ENCODE results near the gene HHAT. TPM values are rescaled to one million over a fixed set of nuclear protein-coding genes. Genes with fewer than 3 reads are reported as not detected.
A peak's percentile ranks its signal among the peaks of the same experiment; 100 is the strongest.
"Not testable (repeated sequence)": the region's sequence is repeated elsewhere in the genome, so short reads cannot be mapped to it uniquely, and the experiment has no call there.

HHAT gene
- total RNA-seq, 1 donor from 2014 or later = 11.4 TPM

DNA sequence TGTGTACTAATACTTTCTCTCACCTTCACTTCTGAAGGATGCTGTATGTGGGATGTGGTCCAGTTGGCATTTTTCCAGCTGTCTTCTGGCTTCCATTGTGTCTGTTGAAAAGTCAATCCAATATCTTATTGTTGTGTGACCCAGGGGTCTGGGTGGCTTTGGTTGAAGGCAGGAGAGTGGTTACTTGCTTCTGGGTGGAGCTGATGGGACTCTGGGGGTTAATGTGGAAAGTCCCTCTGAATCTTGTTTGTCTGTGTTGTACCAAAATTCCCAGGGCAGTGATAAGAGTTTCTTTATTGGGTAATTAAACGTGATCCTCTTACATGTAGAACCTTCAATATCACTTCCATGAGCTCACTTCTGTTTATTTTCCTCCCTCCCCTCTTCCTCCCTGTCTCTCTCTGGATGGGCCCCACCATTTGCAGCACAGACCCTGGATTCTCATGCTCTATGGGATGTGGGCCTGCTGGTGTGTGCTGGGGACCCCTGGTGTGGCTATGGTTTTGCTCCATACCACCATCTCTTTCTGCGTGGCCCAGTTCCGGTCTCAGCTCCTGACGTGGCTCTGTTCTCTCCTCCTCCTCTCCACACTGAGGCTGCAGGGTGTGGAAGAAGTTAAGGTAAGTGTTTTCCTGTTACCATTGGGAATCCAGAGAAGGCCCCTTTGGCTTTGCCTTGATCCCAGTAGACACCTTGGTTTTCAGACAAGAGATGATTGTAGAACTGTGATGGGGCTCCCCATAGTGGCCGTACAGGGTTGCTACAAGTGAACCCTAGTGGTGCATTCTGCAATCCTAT lies 71.5 kb downstream of the HHAT start:
- Histone ChIP-seq H4K20me1 (ENCODE audit: insufficient read depth, low read length) (no peaks in the 10 kb centered on the region), H3K9ac (ENCODE audit: low read length) (no peak overlapping the region), H3K27me3 (ENCODE audit: insufficient read depth, low read length) (peaks cover 2% of the 10 kb centered on the region), H3K9me3 (ENCODE audit: insufficient read depth, low read depth, low read length) (no peaks in the 10 kb centered on the region), H2AFZ (ENCODE audit: low read depth, low read length) (no peak overlapping the region), H3K4me2 (ENCODE audit: low read length) (no peak overlapping the region), H3K4me3 (ENCODE audit: insufficient read depth, low read depth, low read length) (no peak overlapping the region), H3K79me2 (ENCODE audit: insufficient read depth, low read length) (no peaks in the 10 kb centered on the region), H3K4me1 (ENCODE audit: insufficient read depth, low read length) (peaks cover 5% of the 10 kb centered on the region), H3K27ac (ENCODE audit: low read depth, low read length) (no peak overlapping the region), H3K36me3 (ENCODE audit: insufficient read depth, low read length) (no peaks in the 10 kb centered on the region)
- no peak for TF ChIP-seq EZH2 (IDR thresholded peaks at IDR 0.05; ENCODE audit: insufficient read depth, low read length)
- TF ChIP-seq, protein P1, sequence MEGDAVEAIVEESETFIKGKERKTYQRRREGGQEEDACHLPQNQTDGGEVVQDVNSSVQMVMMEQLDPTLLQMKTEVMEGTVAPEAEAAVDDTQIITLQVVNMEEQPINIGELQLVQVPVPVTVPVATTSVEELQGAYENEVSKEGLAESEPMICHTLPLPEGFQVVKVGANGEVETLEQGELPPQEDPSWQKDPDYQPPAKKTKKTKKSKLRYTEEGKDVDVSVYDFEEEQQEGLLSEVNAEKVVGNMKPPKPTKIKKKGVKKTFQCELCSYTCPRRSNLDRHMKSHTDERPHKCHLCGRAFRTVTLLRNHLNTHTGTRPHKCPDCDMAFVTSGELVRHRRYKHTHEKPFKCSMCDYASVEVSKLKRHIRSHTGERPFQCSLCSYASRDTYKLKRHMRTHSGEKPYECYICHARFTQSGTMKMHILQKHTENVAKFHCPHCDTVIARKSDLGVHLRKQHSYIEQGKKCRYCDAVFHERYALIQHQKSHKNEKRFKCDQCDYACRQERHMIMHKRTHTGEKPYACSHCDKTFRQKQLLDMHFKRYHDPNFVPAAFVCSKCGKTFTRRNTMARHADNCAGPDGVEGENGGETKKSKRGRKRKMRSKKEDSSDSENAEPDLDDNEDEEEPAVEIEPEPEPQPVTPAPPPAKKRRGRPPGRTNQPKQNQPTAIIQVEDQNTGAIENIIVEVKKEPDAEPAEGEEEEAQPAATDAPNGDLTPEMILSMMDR (IDR thresholded peaks at IDR 0.05; ENCODE audit: insufficient read depth, low read depth, low read length) = peak; percentile 97
- Mint-ChIP-seq H3K4me1 (ENCODE audit: low read depth, unreplicated experiment) (peaks cover 29% of the 10 kb centered on the region), H3K9me3 (ENCODE audit: unreplicated experiment) (no peaks in the 10 kb centered on the region), H3K36me3 (ENCODE audit: low read depth, unreplicated experiment) (no peaks in the 10 kb centered on the region), H3K27me3 (ENCODE audit: low read depth, unreplicated experiment) (peaks cover 2% of the 10 kb centered on the region), H3K4me3 (ENCODE audit: unreplicated experiment) (no peak overlapping the region), H3K27ac (ENCODE audit: unreplicated experiment) (no peak overlapping the region)
- peak; percentile 65 for DNase-seq (ENCODE audit: low read depth)
- FAIRE-seq = peak; percentile 79

GRCh38 chr1:210402560-210402959 lies 73.9 kb downstream of the HHAT start:
- Histone ChIP-seq H3K36me3 (ENCODE audit: insufficient read depth, low read length) (no peaks in the 10 kb centered on the region), H3K79me2 (ENCODE audit: insufficient read depth, low read length) (no peaks in the 10 kb centered on the region), H2AFZ (ENCODE audit: low read depth, low read length) (no peak overlapping the region), H3K4me2 (ENCODE audit: low read length) (no peak overlapping the region), H3K27ac (ENCODE audit: low read depth, low read length) (no peak overlapping the region), H3K9me3 (ENCODE audit: insufficient read depth, low read depth, low read length) (no peaks in the 10 kb centered on the region), H3K9ac (ENCODE audit: low read length) (no peak overlapping the region), H4K20me1 (ENCODE audit: insufficient read depth, low read length) (no peaks in the 10 kb centered on the region), H3K4me1 (ENCODE audit: insufficient read depth, low read length) (peaks cover 4% of the 10 kb centered on the region), H3K4me3 (ENCODE audit: insufficient read depth, low read depth, low read length) (no peak overlapping the region), H3K27me3 (ENCODE audit: insufficient read depth, low read length) (no peaks in the 10 kb centered on the region)
- H3K36me3 Mint-ChIP-seq (ENCODE audit: low read depth, unreplicated experiment) = no peaks in the 10 kb centered on the region
- no peak for DNase-seq (ENCODE audit: low read depth)
- no peak overlapping the region for H3K27ac Mint-ChIP-seq (ENCODE audit: unreplicated experiment)
- TF ChIP-seq EZH2 (IDR thresholded peaks at IDR 0.05; ENCODE audit: insufficient read depth, low read length) = no peak
- TF ChIP-seq, protein P1 (IDR thresholded peaks at IDR 0.05; ENCODE audit: insufficient read depth, low read depth, low read length) = no peak
- peaks cover 38% of the 10 kb centered on the region for H3K4me1 Mint-ChIP-seq (ENCODE audit: low read depth, unreplicated experiment)
- H3K4me3 Mint-ChIP-seq (ENCODE audit: unreplicated experiment) = no peak overlapping the region
- no peaks in the 10 kb centered on the region for H3K9me3 Mint-ChIP-seq (ENCODE audit: unreplicated experiment)
- no peak for FAIRE-seq
- H3K27me3 Mint-ChIP-seq (ENCODE audit: low read depth, unreplicated experiment) = peaks cover 2% of the 10 kb centered on the region

DNA sequence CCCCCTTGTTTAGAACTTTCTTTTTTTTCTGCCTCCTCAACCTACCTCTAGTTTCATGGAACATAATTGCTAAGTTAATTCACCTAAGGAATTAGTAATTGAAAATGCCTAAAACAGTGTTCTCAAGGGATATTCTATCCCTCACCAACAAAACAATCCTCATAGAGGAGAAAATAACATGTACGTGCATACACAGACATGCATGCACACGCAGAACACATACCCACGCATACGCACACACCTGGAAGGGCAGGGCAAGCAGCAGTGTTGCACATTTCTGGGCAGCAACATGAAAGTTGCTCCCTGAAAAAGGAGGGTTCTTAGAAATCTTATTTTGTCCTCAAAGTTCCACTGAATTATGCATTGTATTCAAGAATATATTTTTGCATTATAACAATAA lies 76.6 kb downstream of the HHAT start:
- TF ChIP-seq, protein P1 (IDR thresholded peaks at IDR 0.05; ENCODE audit: insufficient read depth, low read depth, low read length) = no peak
- no peak for TF ChIP-seq EZH2 (IDR thresholded peaks at IDR 0.05; ENCODE audit: insufficient read depth, low read length)
- Mint-ChIP-seq H3K9me3 (ENCODE audit: unreplicated experiment) (no peaks in the 10 kb centered on the region), H3K4me1 (ENCODE audit: low read depth, unreplicated experiment) (peaks cover 29% of the 10 kb centered on the region), H3K36me3 (ENCODE audit: low read depth, unreplicated experiment) (no peaks in the 10 kb centered on the region), H3K4me3 (ENCODE audit: unreplicated experiment) (no peak overlapping the region), H3K27ac (ENCODE audit: unreplicated experiment) (no peak overlapping the region), H3K27me3 (ENCODE audit: low read depth, unreplicated experiment) (peaks cover 2% of the 10 kb centered on the region)
- Histone ChIP-seq H3K27ac (ENCODE audit: low read depth, low read length) (no peak overlapping the region), H3K4me3 (ENCODE audit: insufficient read depth, low read depth, low read length) (no peak overlapping the region), H3K79me2 (ENCODE audit: insufficient read depth, low read length) (no peaks in the 10 kb centered on the region), H2AFZ (ENCODE audit: low read depth, low read length) (no peak overlapping the region), H3K27me3 (ENCODE audit: insufficient read depth, low read length) (no peaks in the 10 kb centered on the region), H4K20me1 (ENCODE audit: insufficient read depth, low read length) (no peaks in the 10 kb centered on the region), H3K9me3 (ENCODE audit: insufficient read depth, low read depth, low read length) (no peaks in the 10 kb centered on the region), H3K36me3 (ENCODE audit: insufficient read depth, low read length) (no peaks in the 10 kb centered on the region), H3K4me2 (ENCODE audit: low read length) (no peak overlapping the region), H3K9ac (ENCODE audit: low read length) (no peak overlapping the region), H3K4me1 (ENCODE audit: insufficient read depth, low read length) (peaks cover under 1% of the 10 kb centered on the region)
- FAIRE-seq (no peak), DNase-seq (ENCODE audit: low read depth) (no peak)

- H3K4me3 Mint-ChIP-seq (ENCODE audit: unreplicated experiment); H3K4me1 ChIP-seq (ENCODE audit: insufficient read depth, low read length); H3K27me3 ChIP-seq (ENCODE audit: insufficient read depth, low read length); H2AFZ ChIP-seq (ENCODE audit: low read depth, low read length); H3K4me3 ChIP-seq (ENCODE audit: insufficient read depth, low read depth, low read length); FAIRE-seq; H3K27ac ChIP-seq (ENCODE audit: low read depth, low read length); H3K9me3 ChIP-seq (ENCODE audit: insufficient read depth, low read depth, low read length); H3K79me2 ChIP-seq (ENCODE audit: insufficient read depth, low read length); H3K27me3 Mint-ChIP-seq (ENCODE audit: low read depth, unreplicated experiment); H3K36me3 ChIP-seq (ENCODE audit: insufficient read depth, low read length); H4K20me1 ChIP-seq (ENCODE audit: insufficient read depth, low read length); H3K36me3 Mint-ChIP-seq (ENCODE audit: low read depth, unreplicated experiment); H3K9me3 Mint-ChIP-seq (ENCODE audit: unreplicated experiment); H3K4me2 ChIP-seq (ENCODE audit: low read length); H3K9ac ChIP-seq (ENCODE audit: low read length); DNase-seq (ENCODE audit: low read depth): not testable (repeated sequence)
- H3K4me1 Mint-ChIP-seq (ENCODE audit: low read depth, unreplicated experiment) = peaks cover 23% of the 10 kb centered on the region
- peak overlapping the region; percentile 75 for H3K27ac Mint-ChIP-seq (ENCODE audit: unreplicated experiment)
These were observed 77.6 kb downstream of the HHAT start for GRCh38 chr1:210406341-210406740.
